ENCODE measurements around the gene GRIN3A. TPM values are rescaled to one million over a fixed set of nuclear protein-coding genes. Genes with fewer than 3 reads are reported as not detected.

The GRIN3A gene
- polyA plus RNA-seq (2013, experiment 1 of 4): 0.06 TPM
- 0.25 TPM for polyA plus RNA-seq (2013, experiment 2 of 4)
- 0.11 TPM for polyA plus RNA-seq (2013, experiment 3 of 4)
- polyA plus RNA-seq (2013, experiment 4 of 4): 0.16 TPM

DNA sequence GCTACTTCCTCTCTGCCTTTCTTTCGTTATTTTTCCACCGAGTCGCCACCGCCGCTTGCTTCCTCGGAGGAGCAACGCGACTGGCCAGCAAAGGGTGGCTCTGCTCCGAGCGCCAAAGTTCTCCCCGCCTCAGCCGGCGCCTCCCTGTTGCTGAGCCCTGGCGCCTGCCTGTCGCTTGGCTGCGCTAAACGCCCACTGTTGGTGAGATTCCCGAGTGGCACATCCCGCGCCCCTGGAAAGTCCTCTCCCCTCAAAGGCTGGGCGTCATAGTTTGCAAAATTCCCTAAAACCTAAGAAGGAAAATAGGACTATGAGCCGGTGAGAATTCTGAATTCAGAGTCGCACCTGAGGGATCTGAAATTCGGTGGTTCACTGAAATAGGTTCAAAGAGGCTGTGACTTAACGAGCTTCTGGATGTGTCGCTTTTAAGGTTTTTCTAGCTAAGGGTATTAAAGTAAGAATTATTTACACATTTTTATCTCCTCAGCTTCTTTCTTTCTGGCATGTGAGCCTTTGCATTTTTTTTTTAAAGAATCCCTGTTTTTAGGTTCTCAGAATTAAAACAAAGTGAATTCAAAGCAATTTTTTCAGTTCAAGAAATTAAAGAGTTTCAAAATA, at the start of gene GRIN3A:
Gene GRIN3A, minus strand, starts transcription at position 82 of the 618 bp plus-strand sequence. CDS start 668 bp downstream, outside the sequence.
- Histone ChIP-seq H3K27me3 (ENCODE audit: control insufficient read depth, insufficient read depth, low read length, poor library complexity, severe bottlenecking) (peaks cover 49% of the 10 kb centered on the region), H3K27ac (ENCODE audit: insufficient read depth, low read depth, low read length, poor library complexity, severe bottlenecking) (no peak within 1 kb of the TSS), H3K4me3 (ENCODE audit: insufficient read depth, low read depth, low read length) (peak within 1 kb of the TSS; percentile 39), H3K36me3 (ENCODE audit: control insufficient read depth, insufficient read depth, low read length) (no peaks in the 10 kb centered on the region), H3K4me1 (ENCODE audit: control insufficient read depth, insufficient read depth, low read length) (no peaks in the 10 kb centered on the region), H3K9me3 (ENCODE audit: control insufficient read depth, low read length) (no peaks in the 10 kb centered on the region)
- WGBS, 2 experiments: 26 to 34% methylated on average over 25 to 26 of the region's 26 CpGs

DNA sequence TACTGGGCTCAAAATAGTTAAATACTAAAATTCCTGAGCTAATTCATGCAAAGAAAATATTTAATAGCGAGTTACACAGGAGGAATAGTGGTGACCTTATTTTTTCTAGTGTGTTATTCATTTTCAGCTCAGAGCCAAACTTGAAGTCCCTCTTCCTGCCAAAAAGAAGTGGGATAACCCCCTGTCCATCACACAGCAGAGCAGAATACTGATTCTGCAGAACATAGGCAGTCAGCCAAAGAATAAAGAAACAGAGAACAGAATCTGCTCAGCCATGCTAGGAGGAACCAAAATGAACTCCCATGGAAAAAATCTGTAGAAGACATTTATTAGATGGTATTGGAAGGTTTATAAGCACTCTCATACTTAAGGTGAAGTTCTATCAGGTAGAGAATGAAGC, 49.4 kb upstream of the GRIN3A start:
- peaks cover 3% of the 10 kb centered on the region for H3K9me3 ChIP-seq (ENCODE audit: control insufficient read depth, low read length)
- H3K27me3 ChIP-seq (ENCODE audit: control insufficient read depth, insufficient read depth, low read length, poor library complexity, severe bottlenecking): no peaks in the 10 kb centered on the region
- H3K4me3 ChIP-seq (ENCODE audit: insufficient read depth, low read depth, low read length): no peak overlapping the region
- H3K27ac ChIP-seq (ENCODE audit: insufficient read depth, low read depth, low read length, poor library complexity, severe bottlenecking): no peak overlapping the region
- 50 to 67% methylated on average over 1 of the region's 1 CpG for WGBS, 2 experiments
- H3K4me1 ChIP-seq (ENCODE audit: control insufficient read depth, insufficient read depth, low read length): no peaks in the 10 kb centered on the region
- H3K36me3 ChIP-seq (ENCODE audit: control insufficient read depth, insufficient read depth, low read length): no peaks in the 10 kb centered on the region

DNA sequence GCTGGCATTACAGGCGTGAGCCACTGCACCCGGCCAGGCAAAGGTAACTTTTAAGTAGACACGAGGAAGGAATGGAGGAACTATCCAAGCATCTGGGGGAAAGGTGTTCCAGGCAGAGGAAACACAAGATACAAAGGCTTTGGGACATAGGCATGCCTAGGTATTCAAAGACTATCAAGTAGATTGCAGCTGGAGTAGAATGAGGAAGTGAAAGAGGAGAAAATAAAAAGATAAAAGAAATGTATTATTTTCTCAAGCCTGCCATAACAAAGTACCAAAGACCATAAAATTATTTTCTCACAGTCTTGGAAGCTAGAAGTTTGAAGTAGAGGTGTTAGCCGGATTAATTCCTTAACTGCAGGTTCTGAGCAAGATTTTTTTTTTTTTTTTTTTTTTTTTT, 39.9 kb upstream of the GRIN3A start:
- H3K36me3 ChIP-seq (ENCODE audit: control insufficient read depth, insufficient read depth, low read length): no peaks in the 10 kb centered on the region
- no peaks in the 10 kb centered on the region for H3K4me1 ChIP-seq (ENCODE audit: control insufficient read depth, insufficient read depth, low read length)
- WGBS, 2 experiments: 73 to 79% methylated on average over 3 of the region's 4 CpGs
- H3K27ac ChIP-seq (ENCODE audit: insufficient read depth, low read depth, low read length, poor library complexity, severe bottlenecking): no peak overlapping the region
- H3K4me3 ChIP-seq (ENCODE audit: insufficient read depth, low read depth, low read length): no peak overlapping the region
- H3K27me3 ChIP-seq (ENCODE audit: control insufficient read depth, insufficient read depth, low read length, poor library complexity, severe bottlenecking): no peaks in the 10 kb centered on the region
- no peaks in the 10 kb centered on the region for H3K9me3 ChIP-seq (ENCODE audit: control insufficient read depth, low read length)

DNA sequence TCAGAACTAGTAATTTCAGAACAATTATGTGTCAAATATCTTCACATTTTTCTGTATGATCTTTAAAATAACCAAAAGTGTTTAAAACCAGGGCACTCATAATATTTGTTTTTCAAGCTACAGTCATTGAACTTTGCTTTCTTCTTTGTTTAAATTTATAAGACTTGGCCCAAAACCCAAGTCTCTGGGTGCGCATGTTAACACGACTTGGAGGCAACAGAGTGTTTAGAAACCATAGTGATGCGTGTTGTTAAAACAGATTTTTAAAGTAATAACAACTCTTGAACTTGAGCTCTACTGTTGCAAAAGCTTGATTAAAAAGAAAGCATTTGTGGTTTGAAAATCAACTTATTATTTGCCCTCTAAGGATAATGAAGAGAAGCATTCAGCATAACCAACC, 26.0 kb upstream of the GRIN3A start:
- Histone ChIP-seq H3K4me1 (ENCODE audit: control insufficient read depth, insufficient read depth, low read length) (no peaks in the 10 kb centered on the region), H3K4me3 (ENCODE audit: insufficient read depth, low read depth, low read length) (no peak overlapping the region), H3K27ac (ENCODE audit: insufficient read depth, low read depth, low read length, poor library complexity, severe bottlenecking) (no peak overlapping the region), H3K9me3 (ENCODE audit: control insufficient read depth, low read length) (no peaks in the 10 kb centered on the region), H3K27me3 (ENCODE audit: control insufficient read depth, insufficient read depth, low read length, poor library complexity, severe bottlenecking) (no peaks in the 10 kb centered on the region), H3K36me3 (ENCODE audit: control insufficient read depth, insufficient read depth, low read length) (no peaks in the 10 kb centered on the region)
- 82 to 87% methylated on average over 3 of the region's 3 CpGs for WGBS, 2 experiments

DNA sequence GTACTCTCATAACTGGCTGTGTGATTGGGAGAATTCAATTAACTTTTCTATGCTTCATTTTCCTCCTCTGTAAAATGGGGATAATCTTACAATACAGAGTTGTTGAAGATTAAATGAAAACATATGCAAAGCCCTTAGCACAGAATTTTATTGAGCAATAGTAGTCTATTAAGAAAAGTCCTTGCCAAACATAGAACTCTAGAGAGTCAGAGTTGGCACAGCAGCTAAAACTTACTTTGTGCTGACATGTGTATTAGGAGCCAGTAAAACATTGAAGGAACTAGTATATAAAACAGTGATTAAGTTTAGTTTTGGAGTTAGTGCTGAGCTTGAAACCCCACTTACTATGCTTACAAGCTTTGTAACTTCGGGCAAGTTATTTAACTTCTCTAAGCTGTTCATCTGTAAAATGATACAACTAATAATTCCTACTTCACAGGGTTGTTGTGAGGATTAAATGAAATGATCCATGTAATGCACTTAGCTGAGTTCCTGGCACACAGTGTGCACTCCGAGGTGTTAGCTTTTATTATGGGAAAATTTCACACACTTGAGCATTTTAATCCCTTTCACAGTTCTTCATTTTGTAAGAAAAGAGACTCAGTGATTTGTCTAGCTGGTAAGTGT, 20.0 kb upstream of the GRIN3A start:
- WGBS, 2 experiments: 50 to 78% methylated on average over 1 to 2 of the region's 2 CpGs
- Histone ChIP-seq H3K4me3 (ENCODE audit: insufficient read depth, low read depth, low read length) (no peak overlapping the region), H3K27ac (ENCODE audit: insufficient read depth, low read depth, low read length, poor library complexity, severe bottlenecking) (no peak overlapping the region), H3K4me1 (ENCODE audit: control insufficient read depth, insufficient read depth, low read length) (no peaks in the 10 kb centered on the region), H3K27me3 (ENCODE audit: control insufficient read depth, insufficient read depth, low read length, poor library complexity, severe bottlenecking) (no peaks in the 10 kb centered on the region), H3K36me3 (ENCODE audit: control insufficient read depth, insufficient read depth, low read length) (no peaks in the 10 kb centered on the region), H3K9me3 (ENCODE audit: control insufficient read depth, low read length) (no peaks in the 10 kb centered on the region)

DNA sequence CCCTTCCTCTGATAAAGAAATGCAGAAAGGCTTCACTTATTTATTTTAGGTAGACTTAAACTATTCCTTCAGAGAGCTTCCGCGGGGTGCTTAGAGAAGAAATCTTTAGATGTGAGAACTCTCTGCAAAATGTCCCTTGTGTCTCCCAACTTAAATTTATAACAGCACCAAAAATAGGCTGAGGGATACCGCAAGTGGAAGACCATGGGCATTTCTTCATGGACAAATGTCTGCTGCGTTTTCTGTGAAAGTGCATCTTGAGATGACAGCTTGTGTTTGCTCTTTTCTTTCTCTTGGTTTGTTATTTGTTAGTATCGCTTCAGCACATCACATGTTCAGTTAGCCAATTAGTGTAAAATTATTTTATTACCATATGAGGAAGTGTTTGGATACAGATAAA, 15.3 kb upstream of the GRIN3A start:
- WGBS, 2 experiments: 88% methylated on average over 4 of the region's 5 CpGs
- H3K27me3 ChIP-seq (ENCODE audit: control insufficient read depth, insufficient read depth, low read length, poor library complexity, severe bottlenecking): no peaks in the 10 kb centered on the region
- no peaks in the 10 kb centered on the region for H3K4me1 ChIP-seq (ENCODE audit: control insufficient read depth, insufficient read depth, low read length)
- no peaks in the 10 kb centered on the region for H3K36me3 ChIP-seq (ENCODE audit: control insufficient read depth, insufficient read depth, low read length)
- no peak overlapping the region for H3K27ac ChIP-seq (ENCODE audit: insufficient read depth, low read depth, low read length, poor library complexity, severe bottlenecking)
- no peak overlapping the region for H3K4me3 ChIP-seq (ENCODE audit: insufficient read depth, low read depth, low read length)
- no peaks in the 10 kb centered on the region for H3K9me3 ChIP-seq (ENCODE audit: control insufficient read depth, low read length)

DNA sequence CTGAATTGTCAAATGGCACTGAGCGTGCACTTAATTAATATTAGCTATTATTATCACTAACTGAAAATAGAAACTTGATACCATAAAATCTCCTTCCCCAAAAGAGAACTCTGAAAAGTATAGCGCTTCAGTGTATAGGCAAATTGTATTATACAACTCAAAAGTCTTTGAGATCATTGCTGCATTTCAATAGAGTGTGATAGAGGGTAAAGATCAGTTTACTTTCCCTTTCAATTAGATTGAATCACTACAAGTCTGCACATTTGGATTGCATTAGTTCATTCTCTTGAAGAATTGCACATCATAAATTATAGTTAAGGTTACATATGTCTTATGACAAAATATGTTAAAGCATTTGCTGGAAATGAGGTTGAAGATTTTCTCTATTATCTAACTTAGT, 13.4 kb upstream of the GRIN3A start:
- no peaks in the 10 kb centered on the region for H3K4me1 ChIP-seq (ENCODE audit: control insufficient read depth, insufficient read depth, low read length)

DNA sequence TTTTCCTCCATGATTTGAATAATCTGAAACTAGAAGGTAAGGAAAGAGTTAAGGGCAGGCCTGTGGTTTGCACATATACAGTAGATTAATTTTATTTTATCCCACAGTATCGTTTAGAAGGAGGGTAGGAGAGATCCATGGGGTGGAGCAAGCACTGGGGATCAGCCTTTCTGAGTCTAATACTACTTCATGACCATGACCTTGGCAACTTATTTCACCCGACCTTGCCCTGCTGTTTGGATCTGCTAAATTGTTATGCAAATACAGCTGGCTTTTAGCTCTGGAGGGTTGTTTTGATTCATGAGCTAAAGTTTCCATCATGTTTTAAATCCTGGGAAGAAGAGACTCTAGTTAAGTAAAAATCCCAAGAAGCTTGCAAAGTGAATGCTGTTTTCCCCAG, 864 bp upstream of the GRIN3A start:
- H3K36me3 ChIP-seq (ENCODE audit: control insufficient read depth, insufficient read depth, low read length): no peaks in the 10 kb centered on the region
- no peak overlapping the region for H3K27ac ChIP-seq (ENCODE audit: insufficient read depth, low read depth, low read length, poor library complexity, severe bottlenecking)
- peaks cover 49% of the 10 kb centered on the region for H3K27me3 ChIP-seq (ENCODE audit: control insufficient read depth, insufficient read depth, low read length, poor library complexity, severe bottlenecking)
- no peaks in the 10 kb centered on the region for H3K9me3 ChIP-seq (ENCODE audit: control insufficient read depth, low read length)
- 26 to 29% methylated on average over 2 of the region's 2 CpGs for WGBS, 2 experiments
- H3K4me3 ChIP-seq (ENCODE audit: insufficient read depth, low read depth, low read length): no peak overlapping the region
- no peaks in the 10 kb centered on the region for H3K4me1 ChIP-seq (ENCODE audit: control insufficient read depth, insufficient read depth, low read length)

More for the DNA sequence above, 13.4 kb upstream of the GRIN3A start:
- no peaks in the 10 kb centered on the region for H3K36me3 ChIP-seq (ENCODE audit: control insufficient read depth, insufficient read depth, low read length)
- 100% methylated on average over 1 of the region's 2 CpGs; no CpG with 5 or more reads in 1 of the 2 experiments for WGBS, 2 experiments
- no peaks in the 10 kb centered on the region for H3K9me3 ChIP-seq (ENCODE audit: control insufficient read depth, low read length)
- H3K27me3 ChIP-seq (ENCODE audit: control insufficient read depth, insufficient read depth, low read length, poor library complexity, severe bottlenecking): no peaks in the 10 kb centered on the region
- no peak overlapping the region for H3K4me3 ChIP-seq (ENCODE audit: insufficient read depth, low read depth, low read length)
- H3K27ac ChIP-seq (ENCODE audit: insufficient read depth, low read depth, low read length, poor library complexity, severe bottlenecking): no peak overlapping the region

DNA sequence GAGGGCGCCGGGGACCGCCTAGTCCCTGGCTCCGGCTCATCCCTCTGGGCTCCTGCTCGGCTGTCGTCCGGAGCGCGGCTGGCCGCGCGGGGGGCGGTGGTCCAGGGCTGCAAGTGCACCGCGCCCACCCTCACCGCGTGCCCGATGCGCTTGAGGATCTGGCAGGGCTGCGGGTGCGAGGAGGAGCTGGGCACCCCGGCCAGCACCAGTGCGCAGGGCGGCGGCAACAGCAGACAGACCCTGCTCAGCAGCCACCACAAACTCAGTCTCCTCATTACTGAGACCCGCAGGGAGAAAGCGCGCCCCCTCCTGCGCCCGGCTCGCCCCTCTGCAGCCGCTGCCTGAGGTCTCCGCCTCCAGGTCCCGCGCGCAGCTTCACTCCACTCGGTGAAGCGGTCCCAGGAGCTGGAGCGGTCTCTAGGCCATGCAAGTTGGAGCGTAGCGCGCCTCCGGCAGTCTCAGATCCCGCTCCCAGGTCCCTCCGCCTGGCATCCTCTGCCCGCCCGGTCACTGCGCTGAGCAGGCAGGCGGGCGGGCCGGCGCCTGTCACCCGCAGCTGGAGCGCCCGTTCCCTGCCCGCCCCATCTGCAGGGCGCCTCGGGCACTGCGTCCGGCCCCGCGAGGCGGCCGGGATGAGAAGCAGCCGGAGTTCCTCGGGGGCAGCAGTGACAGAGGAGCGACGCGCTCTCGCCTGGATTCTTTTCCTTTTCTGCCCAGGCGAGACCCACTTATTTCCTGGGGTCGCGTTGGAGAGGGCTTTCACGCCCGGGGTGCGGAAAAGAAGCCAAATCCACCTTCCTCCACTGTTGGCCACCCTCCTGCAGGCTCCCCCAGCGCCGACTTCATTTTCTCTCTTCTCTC, 512 bp downstream of the GRIN3A start:
- WGBS, 2 experiments: 36% methylated on average over 78 of the region's 78 CpGs
- Histone ChIP-seq H3K9me3 (ENCODE audit: control insufficient read depth, low read length) (no peaks in the 10 kb centered on the region), H3K4me1 (ENCODE audit: control insufficient read depth, insufficient read depth, low read length) (no peaks in the 10 kb centered on the region), H3K27ac (ENCODE audit: insufficient read depth, low read depth, low read length, poor library complexity, severe bottlenecking) (no peak overlapping the region), H3K27me3 (ENCODE audit: control insufficient read depth, insufficient read depth, low read length, poor library complexity, severe bottlenecking) (peaks cover 49% of the 10 kb centered on the region), H3K36me3 (ENCODE audit: control insufficient read depth, insufficient read depth, low read length) (no peaks in the 10 kb centered on the region), H3K4me3 (ENCODE audit: insufficient read depth, low read depth, low read length) (peak overlapping the region; percentile 39)

DNA sequence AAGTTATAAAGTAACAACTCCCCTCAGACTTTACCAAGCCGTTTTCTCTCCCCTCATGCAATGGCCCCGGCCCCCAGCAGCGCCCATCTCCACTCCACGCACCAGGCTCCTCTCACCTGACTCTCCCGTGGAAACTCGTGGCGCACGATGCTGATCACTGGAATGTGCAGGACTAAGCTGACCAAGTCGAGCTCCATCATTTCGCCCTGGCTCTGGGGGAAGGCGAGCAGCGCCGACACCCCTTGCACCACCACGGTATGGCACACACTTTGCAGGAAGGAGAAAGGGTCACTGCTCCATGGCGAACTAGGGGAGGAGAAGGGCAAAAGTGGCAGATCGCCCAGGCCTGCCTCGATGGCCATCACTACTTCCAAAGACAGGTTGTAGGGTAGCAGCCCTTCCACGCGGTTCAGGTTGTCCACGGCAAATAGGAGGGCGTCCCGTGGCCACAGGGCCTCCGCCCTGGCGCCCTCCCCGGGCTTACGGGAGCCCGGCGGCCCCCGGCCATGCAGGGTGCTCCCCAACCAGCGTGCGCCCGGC, 1.2 kb downstream of the GRIN3A start:
- WGBS, 2 experiments: 64 to 65% methylated on average over 32 of the region's 32 CpGs
- Histone ChIP-seq H3K9me3 (ENCODE audit: control insufficient read depth, low read length) (no peaks in the 10 kb centered on the region), H3K4me3 (ENCODE audit: insufficient read depth, low read depth, low read length) (no peak overlapping the region), H3K36me3 (ENCODE audit: control insufficient read depth, insufficient read depth, low read length) (no peaks in the 10 kb centered on the region), H3K27me3 (ENCODE audit: control insufficient read depth, insufficient read depth, low read length, poor library complexity, severe bottlenecking) (peaks cover 49% of the 10 kb centered on the region), H3K27ac (ENCODE audit: insufficient read depth, low read depth, low read length, poor library complexity, severe bottlenecking) (no peak overlapping the region), H3K4me1 (ENCODE audit: control insufficient read depth, insufficient read depth, low read length) (no peaks in the 10 kb centered on the region)
